Testis (tissue), 3 donors: ENCODE measurements around the gene PPP1R14D. TPM values are rescaled to one million over a fixed set of nuclear protein-coding genes. Genes with fewer than 3 reads are reported as not detected.

ENCODE experiments used
- DNase-seq: peaks from one replicate; pipeline ENCODE4 v3.0.0-alpha.2; 2019
- H3K27ac ChIP-seq, 2 donors: fragments of 200-600 bp; sonication (generic); one replicate each; pipeline ENCODE4 v1.5.1; 2019
- H3K27me3 ChIP-seq: fragments of 200-600 bp; sonication (generic); one replicate; pipeline ENCODE4 v1.5.1; 2019
- H3K36me3 ChIP-seq: fragments of 200-600 bp; sonication (generic); one replicate; pipeline ENCODE4 v1.5.1; 2017; ENCODE audit warnings: low read depth; ENCODE audit errors: missing control alignments
- H3K4me1 ChIP-seq: fragments of 200-600 bp; sonication (generic); one replicate; pipeline ENCODE4 v1.5.1; 2019
- H3K4me3 ChIP-seq, 2 donors: fragments of 200-600 bp; sonication (generic); one replicate each; pipeline ENCODE4 v1.5.1; 2017 to 2019
- H3K9me3 ChIP-seq: fragments of 200-600 bp; sonication (generic); one replicate; pipeline ENCODE4 v1.5.1; 2017
- CTCF ChIP-seq, 3 experiments: fragments of 450-650 bp in 2 of 3; fragments of 200-600 bp in 1 of 3; sonication (generic) in 1 of 3; IDR thresholded peaks; one replicate each; pipeline ENCODE4 v1.5.1; 2016 to 2019; ENCODE audit warnings: antibody characterized with exemption in 3 of 3, mild to moderate bottlenecking in 2 of 3, moderate library complexity in 1 of 3
- POLR2A ChIP-seq: fragments of 450-650 bp; IDR thresholded peaks from one replicate; pipeline ENCODE4 v1.6.1; 2017; ENCODE audit warnings: antibody characterized with exemption, mild to moderate bottlenecking, moderate library complexity
- WGBS, 2 donors: methylation state at CpG; one replicate each; pipeline ENCODE4 v1.1.5; 2018; 5-methylcytosine and 5-hydroxymethylcytosine counted together
- intact Hi-C: fragments of 100-400 bp; cut with DNase I; formaldehyde crosslinking; loops from one replicate; pipeline ENCODE4 v1.15.1; 2023; ENCODE audit warnings: low total_unique reads
- polyA plus RNA-seq: library from polyadenylated mRNA; stranded (reverse); fragments of 350-450 nt; fragmentation: Illumina TruSeq; extraction: RNeasy Lipid Tissue Mini Kit (QIAGEN cat#74804); gene quantifications from one replicate; pipeline ENCODE4 v1.2.3, GENCODE V29; 2014; ENCODE audit warnings: low read depth, low replicate concordance; ENCODE audit not compliant: insufficient read depth
- total RNA-seq, 2 donors: library from RNA; depleted of rRNA; stranded (reverse); fragments of >200 nt; gene quantifications; one replicate each; pipeline ENCODE4 v1.2.3, GENCODE V29; 2016

The PPP1R14D gene
- total and polyA plus RNA-seq, 3 donors from 2014 or later, result 0.43 to 0.55 TPM; not detected in 1

GRCh38 chr15:40826423-40827075 is 2.0 kb downstream of the PPP1R14D start:
- no peaks in the 10 kb centered on the region for H3K4me1 ChIP-seq
- H3K9me3 ChIP-seq, result no peaks in the 10 kb centered on the region
- intact Hi-C loops, result no loop called here
- no peak overlapping the region for H3K4me3 ChIP-seq
- 68 to 87% methylated on average over 3 to 4 of the region's 4 CpGs for WGBS, 2 donors
- no peaks in the 10 kb centered on the region for H3K27me3 ChIP-seq
- DNase-seq, result no peak
- H3K36me3 ChIP-seq, result no peaks in the 10 kb centered on the region
- TF ChIP-seq POLR2A (no peak), CTCF (IDR thresholded peaks at IDR 0.05) (no peak)
- no peak overlapping the region for H3K27ac ChIP-seq

GRCh38 chr15:40825661-40826422 is 2.7 kb downstream of the PPP1R14D start:
- TF ChIP-seq POLR2A, result no peak
- TF ChIP-seq CTCF (IDR thresholded peaks at IDR 0.05), result no peak
- H3K27ac ChIP-seq, result no peak overlapping the region
- intact Hi-C loops, result no loop called here
- no peaks in the 10 kb centered on the region for H3K4me1 ChIP-seq
- H3K9me3 ChIP-seq, result no peaks in the 10 kb centered on the region
- H3K27me3 ChIP-seq, result no peaks in the 10 kb centered on the region
- 71 to 72% methylated on average over 5 of the region's 5 CpGs for WGBS, 2 donors
- no peaks in the 10 kb centered on the region for H3K36me3 ChIP-seq
- DNase-seq, result no peak
- H3K4me3 ChIP-seq, result no peak overlapping the region

- no peak overlapping the region for H3K4me3 ChIP-seq
- WGBS, 2 donors, result 86 to 100% methylated on average over 1 of the region's 1 CpG
- no peaks in the 10 kb centered on the region for H3K27me3 ChIP-seq
Observed at GRCh38 chr15:40823572-40824343, 4.8 kb downstream of the PPP1R14D start.

GRCh38 chr15:40821195-40821594 is 7.3 kb downstream of the PPP1R14D start:
- no peaks in the 10 kb centered on the region for H3K36me3 ChIP-seq
- H3K9me3 ChIP-seq, result no peaks in the 10 kb centered on the region
- TF ChIP-seq CTCF (IDR thresholded peaks at IDR 0.05) (no peak), POLR2A (no peak)
- H3K4me1 ChIP-seq, result no peaks in the 10 kb centered on the region
- intact Hi-C loops, result no loop called here
- H3K27me3 ChIP-seq, result no peaks in the 10 kb centered on the region
- 78 to 84% methylated on average over 2 of the region's 2 CpGs for WGBS, 2 donors
- H3K4me3 ChIP-seq, result no peak overlapping the region
- DNase-seq, result no peak
- no peak overlapping the region for H3K27ac ChIP-seq

More at GRCh38 chr15:40823572-40824343, 4.8 kb downstream of the PPP1R14D start:
- no peaks in the 10 kb centered on the region for H3K36me3 ChIP-seq
- DNase-seq, result no peak
- no peaks in the 10 kb centered on the region for H3K4me1 ChIP-seq
- intact Hi-C loops, result no loop called here
- no peak overlapping the region for H3K27ac ChIP-seq
- no peaks in the 10 kb centered on the region for H3K9me3 ChIP-seq
- TF ChIP-seq POLR2A (no peak), CTCF (IDR thresholded peaks at IDR 0.05) (no peak)
